Stomach smooth muscle (tissue), 2 donors: ENCODE results near the gene KCNK16.
A peak's percentile ranks its signal among the peaks of the same experiment; 100 is the strongest.

ENCODE experiments used
- H3K27ac ChIP-seq: one replicate; pipeline ENCODE4 v1.7.0; 2013; ENCODE audit warnings: mild to moderate bottlenecking, low read length, inconsistent platforms
- H3K27me3 ChIP-seq, 2 donors: one replicate each; pipeline ENCODE4 v1.7.0; 2013; ENCODE audit warnings: low read length in 2 of 2; ENCODE audit not compliant: insufficient read depth in 2 of 2, control insufficient read depth in 1 of 2
- H3K36me3 ChIP-seq, 2 donors: one replicate each; pipeline ENCODE4 v1.7.0; 2013; ENCODE audit warnings: low read length in 2 of 2; ENCODE audit not compliant: control insufficient read depth in 2 of 2, insufficient read depth in 2 of 2
- H3K4me1 ChIP-seq: one replicate; pipeline ENCODE4 v1.7.0; 2013; ENCODE audit warnings: low read length; ENCODE audit not compliant: control insufficient read depth, insufficient read depth
- H3K4me3 ChIP-seq, 2 donors: one replicate each; pipeline ENCODE4 v1.7.0; 2013; ENCODE audit warnings: low read length in 2 of 2
- H3K9ac ChIP-seq, 2 donors: one replicate each; pipeline ENCODE4 v1.7.0; 2013; ENCODE audit warnings: low read length in 2 of 2, mild to moderate bottlenecking in 1 of 2
- H3K9me3 ChIP-seq, 2 donors: one replicate each; pipeline ENCODE4 v1.7.0; 2013; ENCODE audit warnings: low read length in 2 of 2; ENCODE audit not compliant: control insufficient read depth in 2 of 2
- donor health status: healthy.
- donor health status: Pancreatic carcinoma.

KCNK16 gene

GRCh38 chr6:39341352-39341751 is 18.9 kb upstream of the KCNK16 start:
- Histone ChIP-seq H3K9ac (no peak overlapping the region), H3K27me3 (peaks cover 3 to 6% of the 10 kb centered on the region in 2 donors), H3K4me3 (no peak overlapping the region), H3K36me3 (no peaks in the 10 kb centered on the region), H3K4me1 (peaks cover 19% of the 10 kb centered on the region), H3K9me3 (no peaks in the 10 kb centered on the region), H3K27ac (no peak overlapping the region)

DNA sequence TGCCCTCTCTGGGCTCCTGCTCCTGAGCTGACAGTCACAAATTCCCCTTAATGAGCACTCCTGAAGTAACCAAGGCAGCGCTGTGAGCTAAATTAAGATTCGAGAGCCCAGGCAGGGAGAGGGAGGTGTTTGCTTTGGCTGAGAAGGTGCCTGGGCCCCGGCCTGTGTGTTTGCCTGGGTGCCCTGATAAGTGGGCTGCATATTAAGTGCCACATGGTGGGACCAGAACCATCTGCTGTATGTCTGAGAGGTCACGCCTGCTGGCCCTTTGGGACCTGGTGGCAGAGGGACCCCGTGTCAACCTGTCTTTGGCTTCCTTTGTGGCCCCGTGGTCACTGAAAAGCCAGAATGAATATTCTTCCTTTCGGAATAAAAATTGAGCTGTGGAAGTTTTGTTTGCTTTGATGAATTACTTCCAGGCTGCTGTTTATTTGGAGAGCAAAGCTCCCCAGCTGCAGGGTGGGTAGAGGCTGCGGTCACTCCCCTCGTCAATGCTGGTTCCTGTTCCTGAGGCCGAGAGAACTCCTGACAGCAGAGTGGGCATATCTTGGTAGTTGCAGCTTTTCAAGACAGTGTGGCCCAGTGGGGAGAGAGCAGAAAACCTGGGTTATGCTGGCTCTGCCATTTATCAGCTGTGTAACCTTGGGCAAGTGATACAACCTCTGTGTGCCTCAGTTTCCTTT is 17.5 kb upstream of the KCNK16 start:
- Histone ChIP-seq H3K9me3 (no peaks in the 10 kb centered on the region), H3K4me3 (no peak overlapping the region), H3K36me3 (no peaks in the 10 kb centered on the region), H3K4me1 (peaks cover 19% of the 10 kb centered on the region), H3K27me3 (peaks cover 3 to 6% of the 10 kb centered on the region in 2 donors), H3K9ac (no peak overlapping the region), H3K27ac (no peak overlapping the region)

DNA sequence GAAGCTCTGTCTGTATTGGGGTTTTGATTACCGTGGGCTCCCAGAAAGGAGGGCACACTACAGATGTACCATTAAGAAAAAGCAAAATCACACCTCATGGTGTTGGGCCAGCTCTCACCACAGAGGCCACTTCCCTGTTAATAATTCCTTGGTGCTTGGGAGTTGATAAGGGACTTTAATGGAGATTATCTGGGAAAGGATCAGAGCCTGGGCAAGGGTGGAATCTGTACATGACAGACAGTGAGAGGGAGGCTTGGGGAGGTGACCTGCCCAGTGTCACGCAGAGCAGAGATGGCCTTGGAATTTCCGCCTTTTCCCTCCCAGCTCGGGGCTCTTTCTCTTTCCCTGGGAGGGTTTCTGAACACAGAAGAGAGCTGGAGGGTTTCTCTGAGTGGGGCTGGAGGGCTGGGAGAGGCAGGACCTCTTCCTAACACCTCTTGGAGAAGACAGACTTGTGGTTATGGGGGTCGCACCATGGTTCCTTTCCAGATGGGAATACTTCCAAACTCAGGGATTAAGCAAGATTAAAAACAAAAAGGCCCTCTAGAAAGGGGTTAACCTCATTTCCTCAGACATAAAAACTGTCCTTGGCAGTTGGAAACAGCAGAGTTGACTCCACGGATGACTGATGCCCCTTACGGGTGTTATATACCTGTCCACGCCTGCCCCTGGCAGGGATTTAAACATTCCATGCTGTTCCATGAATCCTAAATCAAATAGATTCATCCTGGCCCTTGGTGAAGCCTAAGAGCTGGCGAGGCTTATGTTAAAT is 16.8 kb upstream of the KCNK16 start:
- Histone ChIP-seq H3K9me3 (no peaks in the 10 kb centered on the region), H3K4me3 (no peak overlapping the region), H3K4me1 (peaks cover 16% of the 10 kb centered on the region), H3K9ac (peak overlapping the region in 1 of 2 donors; percentile 21), H3K27ac (no peak overlapping the region), H3K27me3 (peaks cover 3 to 6% of the 10 kb centered on the region in 2 donors), H3K36me3 (no peaks in the 10 kb centered on the region)

- Histone ChIP-seq H3K27ac (no peak overlapping the region), H3K4me1 (peaks cover 16% of the 10 kb centered on the region), H3K36me3 (no peaks in the 10 kb centered on the region)
Observed at GRCh38 chr6:39338397-39338796, 15.9 kb upstream of the KCNK16 start.

DNA sequence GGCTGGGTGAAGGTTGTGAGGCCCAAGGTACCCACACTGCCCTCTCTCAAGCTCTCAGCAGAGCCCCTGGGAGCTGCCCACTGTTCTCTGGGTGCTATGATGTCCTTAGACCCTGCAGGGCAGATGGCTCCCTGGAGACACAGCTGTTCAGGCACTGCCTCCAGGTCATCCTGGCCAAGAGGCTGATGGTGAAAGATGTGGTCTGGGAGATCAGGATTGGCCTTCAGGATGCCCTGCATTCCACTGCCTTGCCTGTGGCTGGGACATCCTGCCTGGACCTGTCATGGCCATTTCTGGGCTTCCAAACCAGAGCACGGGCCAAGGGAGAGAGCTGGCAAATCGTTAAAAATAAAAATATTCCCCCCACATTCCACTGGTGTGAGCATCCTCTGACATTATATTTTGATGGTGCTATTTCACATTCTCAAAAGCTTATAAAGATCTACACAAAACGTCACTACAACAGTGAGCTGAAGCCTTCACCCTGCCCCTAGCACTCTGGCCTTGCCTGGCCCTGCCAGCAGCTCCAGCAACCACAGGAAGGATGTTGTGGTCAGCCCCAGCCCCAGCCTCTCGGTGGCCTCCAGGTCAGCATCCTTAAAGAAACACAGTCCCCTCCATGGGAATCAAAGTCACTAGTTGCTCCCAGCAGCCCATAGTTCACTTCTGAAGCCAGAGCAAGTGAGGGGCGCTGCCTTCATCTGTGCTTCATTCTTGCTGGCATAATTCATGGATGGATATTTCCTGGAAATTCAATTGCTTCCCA is 13.5 kb upstream of the KCNK16 start:
- Histone ChIP-seq H3K27me3 (peaks cover 0 to 8% of the 10 kb centered on the region in 2 donors), H3K9me3 (no peaks in the 10 kb centered on the region), H3K27ac (no peak overlapping the region), H3K4me3 (no peak overlapping the region), H3K4me1 (peaks cover 12% of the 10 kb centered on the region), H3K9ac (no peak overlapping the region), H3K36me3 (no peaks in the 10 kb centered on the region)

More at GRCh38 chr6:39338397-39338796, 15.9 kb upstream of the KCNK16 start:
- Histone ChIP-seq H3K9me3 (no peaks in the 10 kb centered on the region), H3K9ac (no peak overlapping the region), H3K27me3 (peaks cover 3 to 6% of the 10 kb centered on the region in 2 donors), H3K4me3 (no peak overlapping the region)

- Histone ChIP-seq H3K4me3 (no peak overlapping the region), H3K4me1 (no peaks in the 10 kb centered on the region), H3K27ac (no peak overlapping the region), H3K27me3 (peaks cover under 1 to 9% of the 10 kb centered on the region in 2 donors), H3K9ac (no peak overlapping the region), H3K9me3 (no peaks in the 10 kb centered on the region), H3K36me3 (no peaks in the 10 kb centered on the region)
Observed at GRCh38 chr6:39333644-39334438, 11.3 kb upstream of the KCNK16 start.

DNA sequence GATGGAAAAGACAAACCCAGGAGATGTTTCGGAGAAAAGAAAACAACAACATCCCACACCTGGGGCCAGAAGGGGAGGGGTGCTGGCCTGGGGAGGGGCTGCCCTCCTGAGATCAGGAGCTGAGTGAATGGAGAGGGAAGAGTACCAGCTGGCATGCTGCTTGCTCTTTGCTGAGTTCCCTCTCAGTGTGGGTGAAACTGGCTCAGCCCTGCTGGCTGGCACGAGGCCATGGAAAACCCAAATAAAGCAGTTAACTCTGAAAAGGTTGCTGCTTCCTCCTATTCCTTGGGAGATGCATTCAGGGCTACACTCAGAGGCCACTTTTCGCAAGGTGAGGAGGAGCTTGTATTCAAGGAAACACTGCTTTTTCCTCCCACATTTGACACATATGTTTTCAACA is 8.0 kb upstream of the KCNK16 start:
- Histone ChIP-seq H3K27me3 (peaks cover 7 to 15% of the 10 kb centered on the region in 2 donors), H3K4me3 (no peak overlapping the region), H3K4me1 (no peaks in the 10 kb centered on the region), H3K9me3 (no peaks in the 10 kb centered on the region), H3K9ac (no peak overlapping the region), H3K27ac (no peak overlapping the region), H3K36me3 (no peaks in the 10 kb centered on the region)

- H3K9ac ChIP-seq: no peak overlapping the region
Observed at GRCh38 chr6:39330057-39330456, 7.6 kb upstream of the KCNK16 start.

DNA sequence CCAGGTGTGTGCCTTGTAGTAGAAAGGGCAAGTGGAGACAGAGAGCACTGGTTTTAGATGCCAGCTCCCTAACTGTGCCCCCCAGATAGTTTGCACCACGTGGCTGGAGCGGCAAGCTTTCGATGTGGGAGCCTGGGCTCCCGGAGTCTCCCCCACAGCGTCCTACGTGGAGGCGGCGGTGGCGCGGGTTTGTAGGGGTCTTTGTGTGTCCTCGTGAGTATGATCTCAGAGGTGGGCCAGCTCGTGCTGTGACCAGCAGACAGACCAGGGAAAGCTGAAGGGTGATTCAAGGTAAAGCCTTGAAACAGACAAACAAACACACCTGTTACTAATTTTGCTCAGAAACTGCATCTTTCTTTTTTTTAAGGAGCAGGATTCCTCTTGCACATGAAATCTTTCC is 5.6 kb upstream of the KCNK16 start:
- H3K36me3 ChIP-seq: no peaks in the 10 kb centered on the region

More at GRCh38 chr6:39330057-39330456, 7.6 kb upstream of the KCNK16 start:
- no peak overlapping the region for H3K4me3 ChIP-seq
- no peaks in the 10 kb centered on the region for H3K4me1 ChIP-seq
- no peak overlapping the region for H3K27ac ChIP-seq
- H3K27me3 ChIP-seq: peaks cover 7 to 15% of the 10 kb centered on the region in 2 donors
- no peaks in the 10 kb centered on the region for H3K36me3 ChIP-seq
- H3K9me3 ChIP-seq: no peaks in the 10 kb centered on the region

DNA sequence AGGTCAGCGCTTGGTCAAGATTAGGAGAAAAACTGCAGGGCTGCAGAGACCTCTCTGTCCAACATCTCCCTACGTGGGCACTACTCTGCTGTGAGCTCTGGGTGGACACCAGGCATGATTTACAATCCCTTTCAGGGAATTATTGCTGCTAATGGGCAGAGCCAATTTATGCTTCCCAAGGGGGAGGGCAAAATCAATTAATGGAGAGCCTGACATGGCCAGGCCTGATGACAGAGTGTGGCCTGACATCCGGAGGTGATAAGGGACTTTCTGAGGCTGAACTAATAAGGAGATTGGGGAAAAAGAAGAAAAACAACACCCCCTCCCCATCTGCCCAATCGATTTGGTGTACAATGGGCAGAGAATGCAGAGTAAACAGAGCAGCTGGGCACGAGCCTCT is 5.0 kb upstream of the KCNK16 start:
- no peaks in the 10 kb centered on the region for H3K36me3 ChIP-seq
- H3K9me3 ChIP-seq: no peaks in the 10 kb centered on the region
- H3K4me3 ChIP-seq: no peak overlapping the region
- H3K27me3 ChIP-seq: peaks cover 7 to 13% of the 10 kb centered on the region in 2 donors
- no peak overlapping the region for H3K9ac ChIP-seq
- no peak overlapping the region for H3K27ac ChIP-seq
- H3K4me1 ChIP-seq: no peaks in the 10 kb centered on the region

More for the DNA sequence above, 5.6 kb upstream of the KCNK16 start:
- Histone ChIP-seq H3K9me3 (no peaks in the 10 kb centered on the region), H3K27ac (no peak overlapping the region), H3K9ac (no peak overlapping the region), H3K4me1 (no peaks in the 10 kb centered on the region), H3K4me3 (no peak overlapping the region), H3K27me3 (peaks cover 7 to 14% of the 10 kb centered on the region in 2 donors)
